Chondrocyte (in vitro differentiated cells): ENCODE results near the gene NCLN. TPM values are rescaled to one million over a fixed set of nuclear protein-coding genes. Genes with fewer than 3 reads are reported as not detected.

ENCODE experiments used
- DNase-seq: peaks from one replicate; pipeline ENCODE4 v3.0.0; 2021; ENCODE audit warnings: mixed read lengths, low spot score
- H3K27ac Mint-ChIP-seq: one replicate; pipeline ENCODE4 v1.8.0; 2021; ENCODE audit warnings: mild to moderate bottlenecking, moderate library complexity, mixed read lengths; ENCODE audit not compliant: unreplicated experiment
- H3K27me3 Mint-ChIP-seq: 2 replicates; pipeline ENCODE4 v1.8.0; 2021; ENCODE audit warnings: low read depth, mixed read lengths
- H3K36me3 Mint-ChIP-seq: 2 replicates; pipeline ENCODE4 v1.8.0; 2021; ENCODE audit warnings: low read depth, mixed read lengths
- H3K4me1 Mint-ChIP-seq: 2 replicates; pipeline ENCODE4 v1.8.0; 2021; ENCODE audit warnings: low read depth, mild to moderate bottlenecking, mixed read lengths
- H3K4me3 Mint-ChIP-seq: one replicate; pipeline ENCODE4 v1.8.0; 2021; ENCODE audit warnings: mild to moderate bottlenecking, moderate library complexity, mixed read lengths; ENCODE audit not compliant: unreplicated experiment
- H3K9me3 Mint-ChIP-seq: 2 replicates; pipeline ENCODE4 v1.8.0; 2021; ENCODE audit warnings: low read depth, mixed read lengths
- total RNA-seq: library from RNA; stranded (reverse); gene quantifications from 3 replicates; pipeline ENCODE4 v1.2.1, GENCODE V29; 2021
- TF ChIP-seq, protein P1 (sequence below): fragments of 200-600 bp; sonication (generic); IDR thresholded peaks from 2 replicates; pipeline ENCODE4 v1.5.0; 2021; ENCODE audit warnings: antibody characterized with exemption, mild to moderate bottlenecking, moderate library complexity

NCLN gene
- total RNA-seq, 1 donor from 2014 or later = 80.7 TPM

DNA sequence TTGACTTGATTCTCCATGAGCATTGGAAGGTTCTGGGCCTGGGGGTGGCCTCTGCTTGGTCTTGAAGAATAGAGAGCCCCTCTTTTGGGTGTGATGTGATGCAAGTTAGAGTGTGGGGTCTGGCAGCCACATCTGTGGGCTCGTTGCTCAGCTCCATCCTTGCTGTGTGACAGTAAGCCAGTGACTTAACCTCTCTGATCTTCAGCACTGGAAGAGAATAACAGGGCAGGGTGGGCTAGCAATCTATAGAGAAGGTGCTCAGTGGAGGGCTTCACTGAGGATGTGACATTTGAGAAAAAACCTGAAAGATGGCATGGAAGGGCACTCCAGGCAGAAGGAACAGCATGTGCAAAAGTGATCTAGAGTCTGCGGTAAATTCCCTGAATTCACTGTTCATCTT, 66.9 kb downstream of the NCLN start:
- no peaks in the 10 kb centered on the region for H3K4me1 Mint-ChIP-seq
- no peak overlapping the region for H3K27ac Mint-ChIP-seq
- H3K9me3 Mint-ChIP-seq = peaks cover 17% of the 10 kb centered on the region

DNA sequence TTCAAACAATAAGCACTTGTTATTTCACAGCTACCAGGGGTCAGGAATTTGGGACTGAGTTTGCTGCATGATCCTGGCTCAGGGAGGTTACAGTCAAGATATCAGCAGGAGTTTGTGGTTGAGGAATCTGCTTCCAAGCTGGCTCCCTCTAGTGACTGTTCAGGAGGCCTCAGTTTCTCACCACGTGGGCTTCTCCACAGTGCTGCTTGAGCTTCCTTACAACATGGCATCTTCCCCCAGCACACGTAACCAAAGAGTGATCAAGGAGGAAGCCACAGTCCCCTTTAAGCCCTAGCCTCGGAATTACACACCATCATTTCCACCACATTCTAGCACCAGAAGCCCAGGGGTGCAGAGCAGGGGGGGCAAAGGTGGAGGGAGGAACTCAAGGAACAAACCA, 67.5 kb downstream of the NCLN start:
- H3K9me3 Mint-ChIP-seq = peaks cover 17% of the 10 kb centered on the region
- no peak overlapping the region for H3K27ac Mint-ChIP-seq
- no peak for DNase-seq
- H3K27me3 Mint-ChIP-seq = peaks cover 21% of the 10 kb centered on the region
- TF ChIP-seq, protein P1, sequence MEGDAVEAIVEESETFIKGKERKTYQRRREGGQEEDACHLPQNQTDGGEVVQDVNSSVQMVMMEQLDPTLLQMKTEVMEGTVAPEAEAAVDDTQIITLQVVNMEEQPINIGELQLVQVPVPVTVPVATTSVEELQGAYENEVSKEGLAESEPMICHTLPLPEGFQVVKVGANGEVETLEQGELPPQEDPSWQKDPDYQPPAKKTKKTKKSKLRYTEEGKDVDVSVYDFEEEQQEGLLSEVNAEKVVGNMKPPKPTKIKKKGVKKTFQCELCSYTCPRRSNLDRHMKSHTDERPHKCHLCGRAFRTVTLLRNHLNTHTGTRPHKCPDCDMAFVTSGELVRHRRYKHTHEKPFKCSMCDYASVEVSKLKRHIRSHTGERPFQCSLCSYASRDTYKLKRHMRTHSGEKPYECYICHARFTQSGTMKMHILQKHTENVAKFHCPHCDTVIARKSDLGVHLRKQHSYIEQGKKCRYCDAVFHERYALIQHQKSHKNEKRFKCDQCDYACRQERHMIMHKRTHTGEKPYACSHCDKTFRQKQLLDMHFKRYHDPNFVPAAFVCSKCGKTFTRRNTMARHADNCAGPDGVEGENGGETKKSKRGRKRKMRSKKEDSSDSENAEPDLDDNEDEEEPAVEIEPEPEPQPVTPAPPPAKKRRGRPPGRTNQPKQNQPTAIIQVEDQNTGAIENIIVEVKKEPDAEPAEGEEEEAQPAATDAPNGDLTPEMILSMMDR = no peak
- H3K4me3 Mint-ChIP-seq = no peak overlapping the region
- no peaks in the 10 kb centered on the region for H3K36me3 Mint-ChIP-seq
- H3K4me1 Mint-ChIP-seq = no peaks in the 10 kb centered on the region

More for the DNA sequence above, 66.9 kb downstream of the NCLN start:
- peaks cover 21% of the 10 kb centered on the region for H3K27me3 Mint-ChIP-seq
- no peaks in the 10 kb centered on the region for H3K36me3 Mint-ChIP-seq
- no peak for DNase-seq
- no peak overlapping the region for H3K4me3 Mint-ChIP-seq
- TF ChIP-seq, protein P1 = no peak

DNA sequence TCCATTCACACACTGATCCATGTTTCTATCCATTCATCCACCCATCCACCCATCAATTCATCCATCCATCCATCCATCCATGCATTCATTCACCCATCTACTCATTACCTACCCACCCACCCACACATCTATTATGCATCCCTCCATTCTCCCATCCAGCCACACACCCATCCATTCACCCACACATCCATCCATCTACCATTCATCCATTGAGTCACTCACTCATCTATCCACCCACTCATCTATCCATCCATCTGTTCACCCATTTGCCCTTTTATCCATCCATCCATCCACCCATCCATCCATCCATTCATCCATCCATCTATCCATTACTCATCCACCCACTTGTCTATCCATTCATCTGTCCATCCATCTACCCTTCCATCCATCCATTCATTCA, 68.8 kb downstream of the NCLN start:
- Mint-ChIP-seq H3K4me1 (no peaks in the 10 kb centered on the region), H3K36me3 (no peaks in the 10 kb centered on the region), H3K27ac (no peak overlapping the region), H3K27me3 (peaks cover 27% of the 10 kb centered on the region), H3K4me3 (no peak overlapping the region), H3K9me3 (peaks cover 17% of the 10 kb centered on the region)
- no peak for DNase-seq
- TF ChIP-seq, protein P1 = no peak

DNA sequence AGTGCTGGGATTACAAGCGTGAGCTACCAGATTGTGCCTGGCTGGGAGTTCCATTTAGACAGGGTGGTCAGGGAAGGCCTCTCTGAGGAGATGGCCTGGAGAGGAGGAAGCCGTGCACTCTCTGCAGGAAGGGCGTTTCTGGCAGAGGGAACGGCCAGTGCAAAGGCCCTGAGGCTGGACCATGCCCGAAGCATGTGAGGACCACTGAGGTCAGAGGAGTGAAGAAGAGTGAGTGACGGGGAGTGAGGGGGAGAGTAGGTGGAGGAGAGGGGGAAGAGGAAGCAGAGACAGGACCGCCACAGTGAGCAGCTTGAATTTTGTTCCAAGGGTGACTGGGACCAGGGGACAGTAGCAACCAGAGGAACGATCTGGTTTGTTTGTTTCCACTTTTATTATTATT, 71.3 kb downstream of the NCLN start:
- H3K27ac Mint-ChIP-seq = no peak overlapping the region
- H3K4me1 Mint-ChIP-seq = no peaks in the 10 kb centered on the region
- TF ChIP-seq, protein P1 = no peak
- DNase-seq = no peak
- H3K9me3 Mint-ChIP-seq = peaks cover 17% of the 10 kb centered on the region
- peaks cover 29% of the 10 kb centered on the region for H3K27me3 Mint-ChIP-seq
- no peaks in the 10 kb centered on the region for H3K36me3 Mint-ChIP-seq
- H3K4me3 Mint-ChIP-seq = no peak overlapping the region

Other genes starting within 250 kb of the NCLN start
- 2.9 to 4.1 TPM (median 3.6 TPM) in 3 replicates for gene ZNF77, start 241.0 kb upstream of the NCLN start, total RNA-seq
- gene TLE6, start 208.4 kb upstream of the NCLN start, total RNA-seq = 0.36 to 1.1 TPM (median 0.55 TPM) in 3 replicates
- 12.3 to 14.1 TPM (median 13.7 TPM) in 3 replicates for gene TLE2, start 156.7 kb upstream of the NCLN start, total RNA-seq
- 223 to 306 TPM (median 303 TPM) in 3 replicates for gene TLE5, start 123.4 kb upstream of the NCLN start, total RNA-seq
- 62.1 to 68.9 TPM (median 68.1 TPM) in 3 replicates for gene GNA11, start 91.6 kb upstream of the NCLN start, total RNA-seq
- gene GNA15, start 49.9 kb upstream of the NCLN start, total RNA-seq = not detected in 3 replicates
- not detected in 3 replicates for gene S1PR4, start 7.2 kb upstream of the NCLN start, total RNA-seq
- 0.22 to 0.31 TPM in 2 of 3 replicates, not detected in the other for gene CELF5, start 38.7 kb downstream of the NCLN start, total RNA-seq
- 81.5 to 85.5 TPM (median 83.4 TPM) in 3 replicates for gene NFIC, start 180.7 kb downstream of the NCLN start, total RNA-seq